Spleen (tissue), 11 donors: Measurements from ENCODE around the gene RPL21. TPM values are rescaled to one million over a fixed set of nuclear protein-coding genes. Genes with fewer than 3 reads are reported as not detected.
"Not testable (repeated sequence)": the region's sequence is repeated elsewhere in the genome, so short reads cannot be mapped to it uniquely, and the experiment has no call there.

ENCODE experiments used
- DNase-seq: peaks from one replicate; pipeline ENCODE4 v3.0.0-alpha.2; 2020
- H3K27ac ChIP-seq, 8 donors: fragments of 200-600 bp; sonication (generic) in 7 of 8; 1 replicate in 4 of 8; 2 replicates in 4 of 8; pipeline versions ENCODE4 v1.5.0 to v1.8.0; 2016 to 2021; ENCODE audit warnings: inconsistent platforms in 4 of 8, mild to moderate bottlenecking in 4 of 8, moderate library complexity in 1 of 8
- H3K27me3 ChIP-seq, 7 donors: fragments of 200-600 bp; sonication (generic) in 6 of 7; replicated peaks in 1 of 7; 1 replicate in 4 of 7; 2 replicates in 3 of 7; pipeline versions ENCODE4 v1.5.0 to v1.8.0; 2016 to 2021; ENCODE audit warnings: inconsistent platforms in 3 of 7, mild to moderate bottlenecking in 1 of 7
- H3K36me3 ChIP-seq, 6 donors: fragments of 200-600 bp; sonication (generic) in 5 of 6; 1 replicate in 4 of 6; 2 replicates in 2 of 6; pipeline versions ENCODE4 v1.5.0 to v1.8.0; 2016 to 2021; ENCODE audit warnings: inconsistent platforms in 2 of 6
- H3K4me1 ChIP-seq, 6 donors: fragments of 200-600 bp; sonication (generic) in 5 of 6; 1 replicate in 3 of 6; 2 replicates in 3 of 6; pipeline versions ENCODE4 v1.5.0 to v1.8.0; 2016 to 2021; ENCODE audit warnings: inconsistent platforms in 3 of 6
- H3K4me3 ChIP-seq, 8 donors: fragments of 200-600 bp; sonication (generic) in 7 of 8; 1 replicate in 4 of 8; 2 replicates in 4 of 8; pipeline versions ENCODE4 v1.5.0 to v1.8.0; 2016 to 2021; ENCODE audit warnings: inconsistent platforms in 4 of 8, mild to moderate bottlenecking in 4 of 8, moderate library complexity in 2 of 8
- H3K9me3 ChIP-seq, 8 donors: fragments of 200-600 bp; sonication (generic) in 7 of 8; 1 replicate in 4 of 8; 2 replicates in 4 of 8; pipeline versions ENCODE4 v1.5.0 to v1.8.0; 2016 to 2021; ENCODE audit warnings: inconsistent platforms in 4 of 8
- CTCF ChIP-seq, 11 experiments: fragments of 200-600 bp in 7 of 11; fragments of 450-650 bp in 4 of 11; sonication (generic) in 4 of 11; IDR thresholded peaks in 8 of 11; conservative IDR thresholded peaks in 3 of 11; 1 replicate in 7 of 11; 2 replicates in 4 of 11; pipeline versions ENCODE4 v1.4.0 to v1.8.0; 2016 to 2021; ENCODE audit warnings: antibody characterized with exemption in 11 of 11, inconsistent platforms in 4 of 11, mild to moderate bottlenecking in 1 of 11
- POLR2A ChIP-seq, 3 donors: fragments of 450-650 bp; IDR thresholded peaks; one replicate each; pipeline ENCODE4 v1.5.1; 2017; ENCODE audit warnings: antibody characterized with exemption in 3 of 3, mild to moderate bottlenecking in 1 of 3
- POLR2AphosphoS5 ChIP-seq, 3 donors: sonication (generic); formaldehyde crosslinking; IDR thresholded peaks; one replicate each; pipeline ENCODE4 v1.5.1; 2017; ENCODE audit warnings: antibody characterized with exemption in 3 of 3
- WGBS, 5 donors: extraction: QIAGEN DNeasy Blood & Tissue Kit in 3 of 5; methylation state at CpG; one replicate each; pipeline versions ENCODE4 v1.1.5 to v1.1.7; 2013 to 2018; 5-methylcytosine and 5-hydroxymethylcytosine counted together
- intact Hi-C: fragments of 100-400 bp; cut with DNase I; formaldehyde crosslinking; loops from one replicate; pipeline ENCODE4 v1.15.0; 2023; ENCODE audit warnings: low total_unique reads
- polyA plus RNA-seq, 3 donors: library from polyadenylated mRNA; stranded (reverse); fragments of 200-250 nt; gene quantifications; one replicate each; pipeline ENCODE4 v1.2.1, GENCODE V29; 2013
- total RNA-seq, 7 donors: library from RNA; depleted of rRNA in 3 of 7; stranded (reverse); fragments of >200 nt in 3 of 7; fragmentation: NEBNext Ultra II Directional in 4 of 7; extraction: Animal tissue kit (Norgen Biotek cat#: 25700) in 4 of 7; gene quantifications; one replicate each; pipeline versions ENCODE4 v1.1.0 to v1.2.1, GENCODE V29; 2016 to 2021
- donor health status: healthy with polysubstance abuse.
- donor health status: DM: no; HTN: no; CAD: no; lungs with moderate emphysema.
- donor health status: DM: no; HTN: no; CAD: no.
- donor health status: Bipolar disorder and iron deficiency.
- donor health status: healthy.
- donor health status: DM: no; HTN: no; CAD: no.
- donor health status: DM: yes; HTN: yes; CAD: no.

Gene RPL21
- total and polyA plus RNA-seq, 10 donors = 876 to 2,187 (median 1,134) TPM

DNA sequence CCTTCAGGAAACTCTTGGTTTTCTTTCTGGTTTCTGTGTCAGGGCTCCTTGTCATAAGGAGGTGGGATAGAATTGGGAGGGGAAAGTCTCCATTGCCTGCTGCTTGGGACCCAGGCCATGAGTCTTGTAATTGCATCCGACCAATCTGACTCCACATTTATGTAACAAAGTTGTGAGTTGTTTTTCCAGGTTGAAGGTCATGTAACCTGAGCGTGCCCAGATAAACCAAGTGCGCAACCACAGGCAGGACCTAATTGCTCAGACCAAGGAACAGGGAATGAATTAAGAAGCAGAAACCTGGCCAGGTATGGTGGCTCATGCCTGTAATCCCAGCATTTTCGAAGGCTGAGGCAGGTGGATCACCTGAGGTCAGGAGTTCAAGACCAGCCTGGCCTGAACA is 37.0 kb downstream of the RPL21 start:
- intact Hi-C loops = no loop called here
- Histone ChIP-seq H3K27ac (no peak overlapping the region), H3K9me3 (no peaks in the 10 kb centered on the region), H3K27me3 (no peaks in the 10 kb centered on the region), H3K4me3 (no peak overlapping the region), H3K36me3 (no peaks in the 10 kb centered on the region), H3K4me1 (peaks cover 0 to 3% (median under 1%) of the 10 kb centered on the region in 6 donors)
- TF ChIP-seq POLR2AphosphoS5 (IDR thresholded peaks at IDR 0.05) = no peak
- no peak for TF ChIP-seq CTCF (IDR thresholded peaks at IDR 0.05 in 8 of 11, conservative IDR thresholded peaks at IDR 0.05 in 3 of 11)
- TF ChIP-seq POLR2A (IDR thresholded peaks at IDR 0.05) = no peak
- no peak for DNase-seq
- 90 to 96% (median 93%) methylated on average over 4 of the region's 4 CpGs for WGBS, 5 donors

DNA sequence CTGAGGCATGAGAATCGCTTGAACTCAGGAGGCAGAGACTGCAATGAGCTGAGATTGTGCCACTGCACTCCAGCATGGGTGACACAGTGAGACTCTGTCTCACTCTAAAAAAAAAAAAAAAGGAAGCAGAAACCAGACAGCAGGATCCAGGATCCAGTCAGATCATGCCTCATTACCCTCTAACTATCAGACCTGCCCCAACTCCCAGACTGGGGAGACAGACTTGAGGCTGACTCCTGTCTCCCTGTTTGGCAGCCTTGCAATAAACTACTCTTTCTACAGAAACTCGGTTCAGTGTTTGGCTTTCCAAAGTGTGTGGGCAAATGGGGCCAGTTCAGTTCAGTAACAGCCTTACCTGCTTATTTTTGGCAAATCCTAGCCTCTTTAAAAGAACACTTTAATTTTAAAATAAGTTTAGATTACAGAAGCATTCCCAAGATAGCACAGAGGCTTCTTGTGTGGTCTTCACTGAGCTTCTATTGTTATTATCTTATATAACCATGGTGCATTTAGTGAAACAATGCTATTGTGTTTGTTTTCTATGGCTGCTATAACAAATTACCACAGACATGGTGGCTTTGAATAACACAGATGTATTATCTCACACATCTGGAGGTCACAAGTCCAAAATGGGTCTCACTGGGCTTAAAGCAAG is 37.8 kb downstream of the RPL21 start:
- Histone ChIP-seq H3K36me3 (no peaks in the 10 kb centered on the region), H3K27ac (no peak overlapping the region), H3K4me3 (no peak overlapping the region), H3K27me3 (no peaks in the 10 kb centered on the region), H3K9me3 (no peaks in the 10 kb centered on the region), H3K4me1 (peaks cover 0 to 8% (median 2%) of the 10 kb centered on the region in 6 donors)
- intact Hi-C loops = no loop called here
- 58 to 100% (median 87%) methylated on average over 2 of the region's 2 CpGs for WGBS, 5 donors
- no peak for DNase-seq
- TF ChIP-seq POLR2A (IDR thresholded peaks at IDR 0.05) (no peak), CTCF (IDR thresholded peaks at IDR 0.05 in 8 of 11, conservative IDR thresholded peaks at IDR 0.05 in 3 of 11) (no peak), POLR2AphosphoS5 (IDR thresholded peaks at IDR 0.05) (no peak)

DNA sequence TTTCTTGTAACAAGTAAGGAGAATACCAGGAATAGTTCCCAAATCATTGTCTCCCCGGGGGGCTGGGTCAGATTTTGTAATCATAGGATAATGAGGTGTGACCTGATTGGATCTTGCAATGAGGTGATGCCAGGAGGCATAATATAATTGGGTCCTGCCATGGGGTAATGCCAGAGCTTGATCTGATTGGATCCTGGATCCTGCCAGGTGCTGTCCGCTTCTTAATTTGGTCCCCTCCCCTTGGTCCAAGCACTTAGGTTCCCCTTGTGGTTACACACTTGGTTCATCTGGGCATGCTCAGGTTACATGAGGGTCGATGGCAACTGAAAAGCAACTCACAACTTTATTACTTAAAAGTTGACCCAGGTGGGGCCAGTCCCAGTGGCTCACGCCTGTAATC is 39.4 kb downstream of the RPL21 start:
- H3K4me1 ChIP-seq = peaks cover 0 to 8% (median 4%) of the 10 kb centered on the region in 6 donors
- intact Hi-C loops = no loop called here
- no peak for TF ChIP-seq POLR2AphosphoS5 (IDR thresholded peaks at IDR 0.05)
- TF ChIP-seq CTCF (IDR thresholded peaks at IDR 0.05 in 8 of 11, conservative IDR thresholded peaks at IDR 0.05 in 3 of 11) = no peak
- TF ChIP-seq POLR2A (IDR thresholded peaks at IDR 0.05) = no peak
- H3K36me3 ChIP-seq = no peaks in the 10 kb centered on the region
- H3K4me3 ChIP-seq = no peak overlapping the region
- H3K9me3 ChIP-seq = no peaks in the 10 kb centered on the region
- 84 to 91% (median 89%) methylated on average over 4 of the region's 4 CpGs for WGBS, 5 donors
- no peaks in the 10 kb centered on the region for H3K27me3 ChIP-seq
- no peak for DNase-seq
- no peak overlapping the region for H3K27ac ChIP-seq

- DNase-seq, H3K36me3 ChIP-seq, intact Hi-C loops, H3K27me3 ChIP-seq, H3K4me1 ChIP-seq, H3K9me3 ChIP-seq, H3K4me3 ChIP-seq, H3K27ac ChIP-seq: not testable (repeated sequence)
- 92 to 97% (median 93%) methylated on average over 6 to 8 of the region's 8 CpGs for WGBS, 5 donors
Observed at GRCh38 chr13:27291967-27292366, 40.6 kb downstream of the RPL21 start.
